HG02623 (cell line): ENCODE results near the gene IFNA5.

Experiments
- ATAC-seq: cut with Tn5 transposase; IDR thresholded peaks from one replicate; pipeline ENCODE4 v1.9.1; 2021; ENCODE audit warnings: moderate library complexity; ENCODE audit not compliant: unreplicated experiment

The IFNA5 gene

GRCh38 chr9:21294904-21295538 is 10.1 kb downstream of the IFNA5 start:
- ATAC-seq = peak; percentile 69

GRCh38 chr9:21294364-21294774 is 10.7 kb downstream of the IFNA5 start:
- no peak for ATAC-seq

- no peak for ATAC-seq
These were observed 15.3 kb downstream of the IFNA5 start for GRCh38 chr9:21289848-21290247.

- ATAC-seq = no peak
These were observed 17.8 kb downstream of the IFNA5 start for GRCh38 chr9:21287280-21287679.

- no peak for ATAC-seq
These were observed 18.5 kb downstream of the IFNA5 start for GRCh38 chr9:21286659-21287058.

GRCh38 chr9:21286099-21286498 is 19.0 kb downstream of the IFNA5 start:
- no peak for ATAC-seq

GRCh38 chr9:21281275-21281674 is 23.8 kb downstream of the IFNA5 start:
- ATAC-seq = no peak

- ATAC-seq = no peak
These were observed 36.8 kb downstream of the IFNA5 start for GRCh38 chr9:21268347-21268657.

- no peak for ATAC-seq
These were observed 37.4 kb downstream of the IFNA5 start for GRCh38 chr9:21267485-21268346.

- ATAC-seq = no peak
These were observed 38.2 kb downstream of the IFNA5 start for GRCh38 chr9:21266733-21267484.

GRCh38 chr9:21265421-21266189 is 39.5 kb downstream of the IFNA5 start:
- peak; percentile 51 for ATAC-seq

- ATAC-seq = no peak
These were observed 49.4 kb downstream of the IFNA5 start for GRCh38 chr9:21255538-21256212.
